GM12864 (cell line): ENCODE measurements around the gene SART3.

Source experiments
- DNase-seq: peaks from one replicate; pipeline ENCODE4 v3.0.0-alpha.2; 2011; ENCODE audit warnings: low read depth
- H3K4me3 ChIP-seq: 2 replicates; pipeline ENCODE4 v1.5.1; 2011; ENCODE audit warnings: mild to moderate bottlenecking, low read depth, low read length, control low read depth
- TF ChIP-seq, protein P1 (sequence below): IDR thresholded peaks from 2 replicates; pipeline ENCODE4 v1.5.1; 2011; ENCODE audit warnings: low read depth, mild to moderate bottlenecking, moderate library complexity, low read length, control low read depth, inconsistent platforms; ENCODE audit errors: missing control alignments

The SART3 gene

DNA sequence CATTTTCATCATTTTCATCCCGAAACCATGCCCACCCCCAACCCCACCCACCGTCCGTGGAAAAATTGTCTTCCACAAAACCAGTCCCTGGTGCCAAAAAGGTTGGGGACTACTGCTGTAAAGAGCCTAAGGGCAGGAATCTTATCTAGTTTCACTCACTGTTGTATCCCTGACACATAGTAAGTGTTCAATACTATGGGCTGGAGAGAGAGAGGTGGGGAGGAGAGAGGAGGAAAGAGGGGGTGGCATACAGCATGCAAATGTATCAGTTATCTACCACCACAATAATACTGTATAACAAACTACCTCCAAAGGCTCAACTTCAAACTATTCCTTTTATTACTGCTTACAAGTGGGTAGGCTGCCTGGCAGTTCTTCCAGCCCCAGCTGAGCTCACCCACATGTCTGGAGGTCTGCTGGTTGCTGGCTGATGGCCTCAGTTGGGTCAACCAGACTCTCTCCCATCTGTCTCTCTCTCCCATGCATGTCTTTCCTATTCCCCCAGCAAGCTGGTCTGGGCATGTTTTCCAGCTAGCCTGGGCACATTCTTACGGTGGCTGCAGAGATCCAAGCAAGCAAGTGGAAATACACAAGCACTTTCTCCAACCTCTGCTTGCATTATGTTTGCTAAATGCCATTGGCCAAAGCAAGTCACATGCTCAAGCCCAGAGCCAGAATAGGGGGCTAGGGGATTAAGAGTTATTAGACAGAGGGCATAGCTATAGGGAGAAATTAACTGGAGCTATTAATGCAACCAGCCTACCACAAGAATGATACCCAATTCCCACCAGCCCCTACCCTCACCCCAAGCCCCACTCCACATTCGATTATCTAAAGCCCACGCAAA, 77.5 kb downstream of the SART3 start:
- no peak for DNase-seq
- H3K4me3 ChIP-seq: no peak overlapping the region
- TF ChIP-seq, protein P1, sequence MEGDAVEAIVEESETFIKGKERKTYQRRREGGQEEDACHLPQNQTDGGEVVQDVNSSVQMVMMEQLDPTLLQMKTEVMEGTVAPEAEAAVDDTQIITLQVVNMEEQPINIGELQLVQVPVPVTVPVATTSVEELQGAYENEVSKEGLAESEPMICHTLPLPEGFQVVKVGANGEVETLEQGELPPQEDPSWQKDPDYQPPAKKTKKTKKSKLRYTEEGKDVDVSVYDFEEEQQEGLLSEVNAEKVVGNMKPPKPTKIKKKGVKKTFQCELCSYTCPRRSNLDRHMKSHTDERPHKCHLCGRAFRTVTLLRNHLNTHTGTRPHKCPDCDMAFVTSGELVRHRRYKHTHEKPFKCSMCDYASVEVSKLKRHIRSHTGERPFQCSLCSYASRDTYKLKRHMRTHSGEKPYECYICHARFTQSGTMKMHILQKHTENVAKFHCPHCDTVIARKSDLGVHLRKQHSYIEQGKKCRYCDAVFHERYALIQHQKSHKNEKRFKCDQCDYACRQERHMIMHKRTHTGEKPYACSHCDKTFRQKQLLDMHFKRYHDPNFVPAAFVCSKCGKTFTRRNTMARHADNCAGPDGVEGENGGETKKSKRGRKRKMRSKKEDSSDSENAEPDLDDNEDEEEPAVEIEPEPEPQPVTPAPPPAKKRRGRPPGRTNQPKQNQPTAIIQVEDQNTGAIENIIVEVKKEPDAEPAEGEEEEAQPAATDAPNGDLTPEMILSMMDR: no peak

DNA sequence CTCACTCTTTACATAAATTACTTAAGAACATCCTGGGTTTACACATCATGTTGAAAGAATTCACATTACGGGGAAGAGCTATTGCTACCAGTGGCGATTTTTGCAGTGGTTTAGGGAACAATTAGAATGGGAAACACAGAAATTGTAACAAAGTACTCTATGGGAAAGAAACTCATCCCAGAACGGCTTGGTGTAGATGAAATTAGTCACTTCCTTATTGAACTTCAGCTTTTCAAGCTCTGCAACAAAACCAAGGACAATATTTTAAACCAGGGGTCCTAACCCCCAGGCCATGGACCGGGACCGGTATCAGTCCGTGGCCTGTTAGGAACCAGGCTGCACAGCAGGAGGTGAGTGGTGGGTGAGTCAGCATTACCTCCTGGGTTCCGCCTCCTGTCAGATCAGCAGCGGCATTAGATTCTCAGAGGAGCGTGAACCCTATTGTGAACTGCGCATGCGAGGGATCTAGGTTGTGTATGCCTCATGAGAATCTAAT, 78.2 kb downstream of the SART3 start:
- TF ChIP-seq, protein P1: no peak
- no peak for DNase-seq
- H3K4me3 ChIP-seq: no peak overlapping the region

DNA sequence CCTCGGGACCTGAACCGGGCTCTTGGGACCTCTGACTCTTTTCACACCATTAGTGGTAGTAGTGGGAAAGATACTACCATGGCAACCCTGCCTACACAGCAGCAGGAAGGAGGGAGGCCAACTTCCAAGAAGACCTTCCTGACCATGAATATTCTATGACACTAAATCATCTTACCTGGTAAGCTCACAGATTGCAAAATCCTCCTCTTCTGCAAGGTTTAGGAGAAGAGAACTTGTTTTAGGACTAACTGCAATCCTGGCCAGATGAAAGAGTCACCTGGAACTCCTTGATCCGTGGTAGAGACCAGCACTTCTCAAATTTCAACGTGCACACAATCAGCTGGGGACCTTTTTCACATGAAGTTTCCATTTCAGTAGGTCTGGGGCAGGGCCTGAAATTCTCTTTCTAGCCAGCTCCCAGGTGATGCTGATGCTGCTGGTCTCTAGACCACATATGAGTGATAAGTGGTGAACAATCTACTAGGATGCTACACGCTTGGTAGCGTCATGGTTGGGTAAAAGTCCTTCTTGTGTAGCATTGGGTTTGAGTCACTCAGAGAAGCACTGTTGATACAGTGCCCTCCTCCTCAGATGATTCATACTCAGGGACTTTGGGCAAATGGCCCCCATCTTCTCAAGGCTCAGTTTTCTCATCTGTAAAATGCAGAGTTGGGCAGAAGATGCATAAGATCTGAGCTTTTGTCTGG, 81.5 kb downstream of the SART3 start:
- DNase-seq: no peak
- TF ChIP-seq, protein P1: no peak
- H3K4me3 ChIP-seq: no peak overlapping the region

DNA sequence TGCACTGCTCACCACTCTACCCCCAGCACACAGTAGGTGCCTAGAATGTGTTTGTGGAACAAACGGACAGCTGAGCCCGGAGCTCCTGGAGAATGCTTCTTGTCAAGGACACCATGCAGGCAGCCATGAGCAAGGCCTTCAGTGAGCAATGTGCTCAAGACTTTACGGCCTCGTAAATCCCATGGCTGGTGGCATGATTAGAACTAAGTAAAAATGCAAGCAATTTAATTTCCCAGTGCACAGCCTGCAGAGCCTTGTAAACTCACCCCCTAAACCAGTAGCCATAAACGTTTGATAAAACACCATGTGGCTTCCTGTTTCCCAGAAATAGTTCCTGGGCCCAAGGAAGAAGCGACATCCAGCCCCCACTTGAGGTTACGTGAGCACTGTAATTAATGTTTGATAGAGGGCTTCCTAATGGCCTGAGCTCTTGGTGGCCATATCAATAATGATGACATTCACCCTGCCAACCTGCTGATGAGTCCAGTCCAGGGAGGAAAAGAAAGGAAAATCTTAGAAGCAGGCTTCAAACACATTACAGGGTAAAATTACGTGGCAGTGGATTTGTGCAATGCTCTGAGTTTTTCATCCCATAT, 82.3 kb downstream of the SART3 start:
- TF ChIP-seq, protein P1: no peak
- no peak overlapping the region for H3K4me3 ChIP-seq
- no peak for DNase-seq

DNA sequence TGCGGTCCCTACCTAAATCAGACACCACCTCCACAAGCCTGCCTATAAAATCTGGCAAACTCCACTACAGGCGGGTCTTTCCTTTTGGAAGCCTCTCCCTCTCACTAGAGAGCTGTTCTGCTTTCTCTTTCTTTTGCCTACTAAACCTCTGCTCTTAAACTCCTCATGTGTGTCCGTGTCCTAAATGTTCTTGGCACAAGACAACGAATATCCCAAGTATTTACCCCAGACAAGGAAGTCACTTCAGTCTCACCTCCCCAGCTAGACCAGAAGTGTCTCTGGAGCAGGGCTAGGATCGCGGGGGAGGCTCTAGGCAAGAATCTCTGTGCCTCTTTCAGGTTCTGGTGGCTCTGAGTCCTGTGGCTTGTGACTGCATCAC, 83.1 kb downstream of the SART3 start:
- DNase-seq: no peak
- TF ChIP-seq, protein P1: no peak
- H3K4me3 ChIP-seq: no peak overlapping the region

DNA sequence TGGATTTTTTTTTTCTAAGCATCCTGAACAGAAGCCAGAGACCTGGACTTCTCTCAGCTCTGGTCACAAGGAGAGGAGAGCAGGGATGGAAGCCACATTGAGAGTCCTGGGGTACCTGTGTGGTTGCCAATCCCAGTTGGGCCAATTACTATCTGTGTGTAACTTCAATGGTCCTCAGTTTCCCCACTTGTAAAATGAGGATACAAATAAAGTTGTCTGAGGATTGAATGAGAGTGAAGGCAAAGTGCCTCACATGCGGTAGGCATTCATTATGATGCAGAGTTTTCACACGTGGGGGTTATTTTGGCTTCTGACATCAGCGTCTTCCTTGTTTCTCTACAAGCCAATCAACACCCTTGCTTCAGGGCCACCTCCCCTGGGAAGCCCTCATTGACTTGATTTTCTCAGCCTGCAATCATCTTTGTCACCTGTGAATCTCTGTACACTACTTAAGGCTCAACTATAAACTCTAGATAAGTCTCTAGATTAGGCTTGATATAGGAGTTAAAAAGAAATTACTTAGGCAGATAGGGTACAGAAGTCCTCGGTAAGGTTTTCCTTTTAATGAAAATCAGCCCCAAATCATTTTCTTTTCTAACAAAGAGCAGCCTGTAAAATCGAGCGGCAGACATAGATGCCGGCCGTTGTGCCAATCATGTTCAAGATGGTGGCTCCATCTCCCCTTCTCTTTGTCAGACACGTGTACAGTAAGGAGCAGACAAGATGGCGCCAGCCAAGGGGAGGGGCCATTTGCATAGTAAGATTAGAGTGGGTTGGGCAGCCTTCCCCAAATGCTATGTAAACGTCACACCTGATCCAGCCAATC, 83.7 kb downstream of the SART3 start:
- TF ChIP-seq, protein P1: no peak
- H3K4me3 ChIP-seq: no peak overlapping the region
- no peak for DNase-seq
